Measurements from ENCODE around the gene SIX4. TPM values are rescaled to one million over a fixed set of nuclear protein-coding genes. Genes with fewer than 3 reads are reported as not detected.

The SIX4 gene
- total and polyA plus RNA-seq, 10 of the 15 experiments (the other 5 are each of a cell fraction or from before 2014, with no cell fraction given), result 0.04 to 0.26 (median 0.06) TPM; not detected in 5

GRCh38 chr14:60734465-60735242, 10.5 kb upstream of the SIX4 start, which contains the start of gene MNAT1 (continued):
- TF ChIP-seq ETV6 (conservative IDR thresholded peaks at IDR 0.05 in 1 of 2, IDR thresholded peaks at IDR 0.05 in 1 of 2; ENCODE audit: borderline replicate concordance in 1 of 2, low read depth in 1 of 2) (0 out of 4 replicates have a peak, but pooled peaks of 1 of the 2 experiments have one; percentile 49), ASH2L (IDR thresholded peaks at IDR 0.05; ENCODE audit: borderline replicate concordance, low read depth) (no peak), SKIL (IDR thresholded peaks at IDR 0.05; ENCODE audit: low read depth, poor library complexity, severe bottlenecking) (peak; percentile 32), MEF2B (IDR thresholded peaks at IDR 0.05; ENCODE audit: partially characterized antibody, poor library complexity, severe bottlenecking) (peak; percentile 68), ATF7 (IDR thresholded peaks at IDR 0.05; ENCODE audit: low read depth) (0 out of 2 replicates have a peak, but pooled peaks have one; percentile 28), ZNF24 (IDR thresholded peaks at IDR 0.05) (peak; percentile 80; the same call in 1 of the 2 replicates), HCFC1 (IDR thresholded peaks at IDR 0.05; ENCODE audit: low read length) (peak; percentile 79), SP1 (IDR thresholded peaks at IDR 0.05; ENCODE audit: low read depth, low read length) (peak; percentile 67), IKZF2 (IDR thresholded peaks at IDR 0.05) (peak in 1 of 2 experiments; percentile 41; a peak in 1 of 4 replicates), MLLT1 (IDR thresholded peaks at IDR 0.05) (peak; percentile 74), IRF4 (IDR thresholded peaks at IDR 0.05; ENCODE audit: low read depth, low read length) (peak; percentile 48; the same call in 1 of the 2 replicates), GATAD2B (conservative IDR thresholded peaks at IDR 0.05; ENCODE audit: low read depth) (no peak), NR2F1 (conservative IDR thresholded peaks at IDR 0.05) (0 out of 2 replicates have a peak, but pooled peaks have one; percentile 16), BCLAF1 (IDR thresholded peaks at IDR 0.05) (no peak), SUPT20H (IDR thresholded peaks at IDR 0.05; ENCODE audit: borderline replicate concordance, control insufficient read depth, low read depth, low read length) (no peak), EP300 (IDR thresholded peaks at IDR 0.05; ENCODE audit: borderline replicate concordance in 1 of 2, control insufficient read depth in 1 of 2, low read depth in 2 of 2, low read length in 2 of 2) (0 out of 4 replicates have a peak, but pooled peaks of 1 of the 2 experiments have one; percentile 14), TAF1 (IDR thresholded peaks at IDR 0.05; ENCODE audit: borderline replicate concordance, low read depth, low read length) (peak; percentile 100), IKZF1 (conservative IDR thresholded peaks at IDR 0.05) (peak; percentile 63), TARDBP (IDR thresholded peaks at IDR 0.05; ENCODE audit: borderline replicate concordance) (peak; percentile 85; the same call in 1 of the 2 replicates), STAT3 (IDR thresholded peaks at IDR 0.05; ENCODE audit: low read depth, low read length) (no peak), EED (IDR thresholded peaks at IDR 0.05; ENCODE audit: low read depth) (no peak), HDAC6 (IDR thresholded peaks at IDR 0.05; ENCODE audit: unreplicated experiment) (no peak), SMAD5 (IDR thresholded peaks at IDR 0.05; ENCODE audit: low read depth) (peak; percentile 87), POU2F2 (IDR thresholded peaks at IDR 0.05; ENCODE audit: borderline replicate concordance, low read depth, low read length) (peak; percentile 88; the same call in 2 of the 3 replicates)

Data from GM12878 (cell line).